NCI-H446 (cell line): ENCODE data around the gene AVP.
"Not testable (repeated sequence)": the region's sequence is repeated elsewhere in the genome, so short reads cannot be mapped to it uniquely, and the experiment has no call there.

Source experiments
- DNase-seq, 2 experiments: peaks; one replicate each; lab custom pipeline; 2025; lab: John Stamatoyannopoulos, UW

The AVP gene, protein sequence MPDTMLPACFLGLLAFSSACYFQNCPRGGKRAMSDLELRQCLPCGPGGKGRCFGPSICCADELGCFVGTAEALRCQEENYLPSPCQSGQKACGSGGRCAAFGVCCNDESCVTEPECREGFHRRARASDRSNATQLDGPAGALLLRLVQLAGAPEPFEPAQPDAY

DNA sequence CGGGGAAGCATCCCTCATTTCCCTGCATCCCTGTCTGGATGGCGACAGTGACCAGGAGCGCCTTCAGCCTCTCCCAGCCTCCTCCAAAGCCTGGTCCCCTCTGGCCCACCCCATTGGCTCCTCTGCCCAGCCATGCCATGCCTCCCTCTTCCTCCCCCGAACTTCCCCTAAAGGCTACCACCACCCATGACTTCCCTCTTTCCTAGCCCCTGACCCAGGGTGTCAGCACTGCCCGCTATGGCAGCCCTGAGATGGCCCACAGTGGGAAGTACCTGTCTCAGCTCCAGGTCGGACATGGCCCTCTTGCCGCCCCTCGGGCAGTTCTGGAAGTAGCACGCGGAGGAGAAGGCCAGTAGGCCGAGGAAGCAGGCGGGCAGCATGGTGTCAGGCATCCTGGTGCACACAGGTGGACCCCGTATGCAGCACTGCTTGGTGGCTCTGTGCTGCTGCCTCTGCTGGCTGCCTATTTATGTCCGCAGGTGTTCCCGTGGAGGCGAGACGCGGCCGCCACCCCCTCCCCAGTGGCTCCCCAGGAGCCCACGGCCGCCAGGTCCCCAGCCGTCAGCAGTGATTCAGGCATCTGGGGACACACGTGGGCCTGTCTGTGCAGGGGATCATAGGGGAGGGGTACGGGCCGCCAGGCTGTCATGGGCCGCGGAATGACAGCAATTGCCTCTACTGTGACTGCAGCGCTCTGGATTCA, at the start of gene AVP:
TSS of gene AVP (minus strand) at position 442 of the 703 bp plus-strand sequence. CDS start at position 392, 50 bp downstream.
- no peak for DNase-seq

DNA sequence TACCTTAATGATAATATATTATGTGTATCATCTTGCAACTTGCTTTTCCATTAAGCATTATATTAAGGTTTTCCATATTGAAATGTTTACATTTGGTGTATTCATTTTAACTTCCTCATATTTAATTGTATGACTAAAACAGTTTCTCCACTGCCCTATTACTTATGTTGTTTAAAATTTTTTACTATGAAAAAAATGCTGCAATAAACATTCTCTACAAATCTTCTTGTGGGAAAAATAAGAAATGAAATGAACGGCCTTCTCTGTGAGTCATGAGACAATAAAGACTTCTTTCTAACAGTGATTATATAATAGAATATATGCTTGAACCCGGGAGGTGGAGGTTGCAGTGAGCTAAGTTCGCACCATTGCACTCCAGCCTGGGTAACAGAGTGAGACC, 49.6 kb upstream of the AVP start:
- DNase-seq, result no peak

DNA sequence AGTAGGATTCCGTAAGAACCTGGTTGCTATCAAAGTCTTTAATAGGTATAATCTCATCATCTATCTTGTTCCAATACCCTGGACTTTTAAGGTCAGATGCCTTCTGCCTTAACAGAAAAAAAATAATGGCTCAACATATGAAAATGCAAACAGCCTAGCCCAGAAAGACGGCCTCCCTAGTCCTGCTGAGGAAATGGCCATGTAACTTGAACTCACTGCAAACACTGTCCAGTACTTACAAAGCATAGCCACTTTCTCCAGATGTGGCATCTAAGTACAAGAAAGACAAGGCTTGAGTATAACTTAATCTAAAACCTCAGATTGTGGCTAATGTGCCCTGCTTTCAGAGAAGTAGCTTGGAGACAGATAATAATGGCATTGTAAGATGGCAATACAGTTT, 48.6 kb upstream of the AVP start:
- no peak for DNase-seq

DNA sequence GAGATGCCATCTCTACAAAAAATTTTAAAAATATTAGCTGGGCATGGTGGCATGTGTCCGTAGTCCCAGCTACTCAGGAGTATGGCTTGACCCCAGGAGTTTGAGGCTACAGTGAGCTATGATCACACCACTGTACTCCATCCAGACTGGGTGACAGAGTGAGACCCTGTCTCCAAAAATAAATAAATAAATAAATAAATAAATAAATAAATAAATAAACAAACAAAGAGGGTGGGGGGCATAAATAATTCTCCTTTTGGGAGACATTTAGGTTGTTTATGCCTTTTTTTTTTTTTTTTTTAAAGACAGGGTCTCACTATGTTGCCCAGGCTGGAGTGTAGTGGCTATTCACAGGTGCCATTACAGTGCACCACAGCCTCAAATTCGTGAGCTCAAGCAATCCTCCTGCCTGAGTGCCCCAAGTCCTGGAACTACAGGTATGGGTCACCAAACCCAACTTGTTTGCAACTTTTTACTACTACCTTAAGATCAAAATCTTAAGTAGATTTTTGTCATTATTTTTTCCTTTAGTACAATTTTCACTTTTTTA, 45.6 kb upstream of the AVP start:
- DNase-seq, result no peak

DNA sequence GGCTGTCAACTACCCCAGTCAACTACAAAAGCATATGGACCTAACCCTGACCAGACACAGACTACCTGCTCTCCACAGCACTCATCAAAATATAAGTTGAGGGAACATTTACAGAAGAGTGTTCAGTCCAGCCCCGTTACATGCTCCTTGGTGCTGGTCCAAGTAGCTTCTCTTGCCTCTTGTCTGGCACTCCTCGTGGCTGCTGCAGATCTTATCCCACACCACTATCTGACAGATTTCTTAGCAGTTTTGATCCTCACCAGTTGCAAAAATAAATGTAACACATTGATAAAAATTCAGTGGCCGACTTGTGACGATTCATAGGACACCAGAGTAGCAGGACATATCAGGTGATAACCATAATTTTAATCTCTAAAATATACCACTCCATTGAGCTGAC, 44.6 kb upstream of the AVP start:
- no peak for DNase-seq

DNA sequence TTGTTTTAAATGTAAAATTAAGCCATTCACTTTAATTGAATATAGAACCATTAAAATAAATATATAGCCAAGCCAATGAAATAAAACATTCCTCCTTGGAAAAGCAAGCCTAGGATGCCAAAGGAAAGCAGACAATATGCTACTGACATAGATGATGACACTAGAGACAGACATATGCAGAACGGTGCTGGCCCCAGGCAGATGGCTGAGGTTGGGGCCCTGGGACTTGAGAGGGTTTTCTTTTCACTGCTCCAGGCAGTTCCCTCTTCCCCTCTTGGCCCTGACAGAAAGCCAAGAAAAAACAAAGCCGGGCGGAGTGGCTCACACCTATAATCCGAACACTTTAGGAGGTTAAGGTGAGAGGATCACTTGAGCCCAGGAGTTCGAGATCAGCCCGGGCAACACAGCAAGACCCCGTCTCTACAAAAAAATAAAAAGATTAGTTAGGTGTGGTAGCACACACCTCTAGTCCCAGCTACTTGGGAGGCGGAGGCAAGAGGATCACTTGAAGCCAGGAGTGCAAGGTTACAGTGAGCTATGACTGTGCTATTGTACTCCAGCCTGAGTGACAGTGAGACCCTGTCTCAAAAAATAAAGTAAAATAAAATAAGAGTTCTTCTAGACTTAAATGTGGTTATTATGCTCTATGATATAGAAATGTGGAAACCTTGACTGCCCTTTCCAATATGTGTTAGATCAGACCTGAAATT, 43.9 kb upstream of the AVP start:
- DNase-seq, result no peak

DNA sequence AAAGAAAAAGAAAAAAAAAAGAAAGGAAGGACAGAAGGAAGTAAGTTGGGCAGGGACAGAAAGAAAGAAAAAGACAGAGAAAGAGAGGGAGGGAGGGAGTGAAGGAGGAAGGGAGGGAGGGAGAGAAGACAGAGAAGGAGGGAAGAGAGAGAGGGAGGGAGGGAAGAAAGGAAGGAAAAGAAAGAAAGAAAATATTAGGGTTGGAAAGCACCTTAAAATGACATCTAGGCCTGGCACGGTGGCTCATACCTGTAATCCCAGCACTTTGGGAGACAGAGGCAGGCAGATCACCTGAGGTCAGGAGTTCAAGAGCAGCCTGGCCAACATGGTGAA, 42.0 kb upstream of the AVP start:
- no peak for DNase-seq

DNA sequence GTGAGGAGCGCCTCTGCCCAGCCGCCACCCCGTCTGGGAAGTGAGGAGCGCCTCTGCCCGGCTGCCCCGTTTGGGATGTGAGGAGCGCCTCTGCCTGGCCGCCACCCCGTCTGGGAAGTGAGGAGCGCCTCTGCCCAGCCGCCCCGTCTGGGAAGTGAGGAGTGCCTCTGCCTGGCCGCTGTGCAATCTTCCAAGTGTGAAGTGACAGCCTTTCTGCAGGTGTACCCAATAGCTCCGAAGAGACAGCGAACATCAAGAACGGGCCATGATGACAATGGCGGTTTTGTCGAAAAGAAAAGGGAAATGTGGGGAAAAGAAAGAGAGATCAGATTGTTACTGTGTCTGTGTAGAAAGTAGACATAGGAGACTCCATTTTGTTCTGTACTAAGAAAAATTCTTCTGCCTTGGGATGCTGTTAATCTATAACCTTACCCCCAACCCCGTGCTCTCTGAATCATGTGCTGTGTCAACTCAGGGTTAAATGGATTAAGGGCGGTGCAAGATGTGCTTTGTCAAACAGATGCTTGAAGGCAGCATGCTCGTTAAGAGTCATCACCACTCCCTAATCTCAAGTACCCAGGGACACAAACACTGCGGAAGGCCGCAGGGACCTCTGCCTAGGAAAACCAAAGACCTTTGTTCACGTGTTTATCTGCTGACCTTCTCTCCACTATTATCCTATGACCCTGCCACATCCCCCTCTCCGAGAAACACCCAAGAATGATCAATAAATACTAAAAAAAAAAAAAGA, 41.4 kb upstream of the AVP start:
- DNase-seq, result not testable (repeated sequence)

DNA sequence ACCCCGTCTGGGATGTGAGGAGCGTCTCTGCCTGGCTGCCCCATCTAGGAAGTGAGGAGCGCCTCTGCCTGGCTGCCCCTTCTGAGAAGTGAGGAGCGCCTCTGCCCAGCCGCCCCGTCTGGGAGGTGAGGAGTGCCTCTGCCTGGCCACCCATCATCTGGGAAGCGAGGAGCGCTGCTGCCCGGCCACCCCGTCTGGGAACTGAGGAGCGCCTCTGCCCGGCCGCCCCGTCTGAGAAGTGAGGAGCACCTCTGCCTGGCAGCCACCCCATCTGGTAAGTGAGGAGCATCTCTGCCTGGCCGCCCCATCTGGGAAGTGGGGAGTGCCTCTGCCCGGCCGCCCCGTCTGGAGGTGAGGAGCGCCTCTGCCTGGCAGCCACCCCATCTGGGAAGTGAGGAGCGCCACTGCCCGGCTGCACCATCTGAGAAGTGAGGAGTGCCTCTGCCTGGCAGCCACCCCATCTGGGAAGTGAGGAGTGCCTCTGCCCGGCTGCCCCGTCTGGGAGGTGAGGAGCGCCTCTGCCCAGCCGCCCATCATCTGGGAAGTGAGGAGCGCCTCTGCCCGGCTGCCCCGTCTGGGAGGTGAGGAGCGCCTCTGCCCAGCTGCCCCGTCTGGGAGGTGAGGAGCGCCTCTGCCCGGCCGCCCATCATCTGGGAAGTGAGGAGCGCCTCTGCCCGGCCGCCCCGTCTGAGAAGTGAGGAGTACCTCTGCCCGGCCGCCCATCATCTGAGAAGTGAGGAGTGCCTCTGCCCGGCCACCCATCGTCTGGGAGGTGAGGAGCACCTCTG, 40.4 kb upstream of the AVP start:
- not testable (repeated sequence) for DNase-seq

DNA sequence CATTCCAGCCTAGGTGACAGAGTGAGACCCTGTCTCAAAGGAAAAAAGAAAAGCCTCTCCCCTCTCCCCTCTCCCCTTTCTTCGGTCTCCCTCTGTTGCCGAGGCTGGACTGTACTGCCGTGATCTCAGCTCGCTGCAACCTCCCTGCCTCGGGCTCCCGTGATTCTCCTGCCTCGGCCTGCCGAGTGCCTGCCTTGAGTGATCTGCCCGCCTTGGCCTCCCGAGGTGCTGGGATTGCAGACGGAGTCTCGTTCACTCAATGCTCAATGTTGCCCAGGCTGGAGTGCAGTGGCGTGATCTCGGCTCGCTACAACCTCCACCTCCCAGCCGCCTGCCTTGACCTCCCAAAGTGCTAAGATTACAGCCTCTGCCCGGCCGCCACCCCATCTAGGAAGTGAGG, 39.6 kb upstream of the AVP start:
- DNase-seq, result not testable (repeated sequence)

DNA sequence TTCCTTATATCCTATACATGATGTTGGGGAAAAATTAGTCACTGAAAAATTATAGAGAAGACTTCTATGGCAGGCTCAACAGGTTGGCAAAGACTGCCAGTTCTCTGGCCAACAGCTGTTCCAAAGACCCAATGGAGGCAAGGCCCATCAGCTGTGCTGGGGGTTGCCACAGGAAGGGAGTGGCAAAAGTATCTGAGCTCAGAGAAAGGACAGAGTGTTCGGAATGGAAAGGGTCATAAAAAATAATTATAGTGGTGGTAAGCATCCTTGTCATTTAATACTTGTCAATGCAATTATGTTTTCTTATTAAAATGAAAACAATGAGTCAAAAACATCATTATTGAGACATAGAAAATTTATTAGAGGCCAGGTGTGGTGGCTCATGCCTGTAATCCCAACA, 39.0 kb upstream of the AVP start:
- DNase-seq, result no peak

DNA sequence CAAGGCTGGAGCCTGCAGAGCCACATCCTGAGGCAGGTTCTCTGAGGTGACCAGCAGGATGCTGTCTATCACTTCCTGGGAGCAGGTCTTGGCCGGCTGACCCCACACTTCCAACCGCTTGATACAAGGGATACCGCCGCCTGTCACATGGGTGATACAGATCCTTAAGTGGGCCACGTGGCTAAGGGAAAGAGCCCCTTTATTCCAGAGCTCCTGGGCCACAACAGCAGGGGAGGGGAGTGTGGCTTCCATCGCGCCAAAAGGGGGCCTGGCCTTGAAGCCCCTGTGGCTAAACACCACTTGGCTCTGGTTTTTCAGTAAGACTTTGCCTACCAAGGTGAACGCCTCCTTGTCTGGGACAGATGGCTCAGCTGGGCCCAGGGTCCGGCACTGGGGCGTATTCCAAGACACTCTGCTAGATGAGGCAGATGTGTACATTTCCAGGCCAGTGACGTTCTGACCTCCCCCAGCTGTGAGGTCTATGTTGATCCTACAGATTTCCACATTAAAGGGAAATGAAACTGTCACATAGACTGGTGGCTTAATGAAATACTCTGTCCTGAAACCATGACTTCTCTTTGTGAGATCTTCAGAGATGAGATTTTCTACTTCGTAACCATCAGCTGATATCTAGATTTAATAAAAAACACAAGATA, 37.6 kb upstream of the AVP start:
- no peak for DNase-seq

DNA sequence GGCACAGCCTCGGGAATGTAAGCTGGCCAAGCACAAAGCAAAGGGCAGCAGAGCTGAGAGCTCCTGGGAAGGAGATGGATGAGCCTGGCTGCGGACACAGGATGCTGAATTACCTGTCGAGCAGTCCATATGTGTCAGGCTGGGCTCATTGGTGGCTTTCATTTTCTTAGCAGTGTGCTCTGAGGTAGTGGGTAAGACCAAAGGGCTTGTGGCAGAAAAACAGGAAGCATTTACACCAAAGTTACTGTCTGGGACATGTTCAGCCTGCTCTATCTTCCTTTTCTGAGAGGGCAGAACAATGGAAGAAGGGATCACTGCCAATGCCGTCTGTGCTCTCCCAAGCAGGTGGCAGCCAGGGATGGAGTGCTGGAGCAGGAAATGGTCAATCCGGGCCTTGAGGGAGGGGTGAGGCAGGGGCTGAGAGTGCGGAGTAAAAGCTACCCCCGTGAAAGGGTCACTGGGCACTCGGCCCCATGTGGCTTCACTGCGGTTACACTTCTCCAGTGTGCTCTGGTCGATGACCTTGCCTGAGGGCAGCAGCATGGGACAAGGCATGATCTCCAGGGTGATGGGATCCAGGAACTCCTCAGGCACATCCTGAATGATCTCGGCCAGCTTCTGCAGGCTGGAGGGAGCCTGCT, 36.9 kb upstream of the AVP start:
- no peak for DNase-seq

DNA sequence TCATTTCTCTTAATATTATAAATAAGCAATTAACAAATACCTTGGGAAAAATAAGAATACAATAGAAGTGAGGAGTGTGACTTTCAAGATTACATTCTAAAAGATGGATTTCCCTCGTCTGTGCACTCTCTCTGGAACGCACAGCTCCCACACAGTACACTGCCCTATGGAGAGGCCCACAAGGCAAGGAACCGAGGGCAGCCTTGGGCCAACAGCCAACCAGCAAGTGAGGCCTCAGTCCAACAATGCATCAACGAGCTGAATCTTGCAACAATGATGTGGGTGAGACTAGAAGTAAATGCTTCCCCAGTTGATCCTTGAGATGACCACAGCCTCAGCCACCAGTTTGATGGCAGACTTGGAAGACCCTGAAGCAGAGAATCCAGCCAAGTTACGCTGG, 34.5 kb upstream of the AVP start:
- no peak for DNase-seq

DNA sequence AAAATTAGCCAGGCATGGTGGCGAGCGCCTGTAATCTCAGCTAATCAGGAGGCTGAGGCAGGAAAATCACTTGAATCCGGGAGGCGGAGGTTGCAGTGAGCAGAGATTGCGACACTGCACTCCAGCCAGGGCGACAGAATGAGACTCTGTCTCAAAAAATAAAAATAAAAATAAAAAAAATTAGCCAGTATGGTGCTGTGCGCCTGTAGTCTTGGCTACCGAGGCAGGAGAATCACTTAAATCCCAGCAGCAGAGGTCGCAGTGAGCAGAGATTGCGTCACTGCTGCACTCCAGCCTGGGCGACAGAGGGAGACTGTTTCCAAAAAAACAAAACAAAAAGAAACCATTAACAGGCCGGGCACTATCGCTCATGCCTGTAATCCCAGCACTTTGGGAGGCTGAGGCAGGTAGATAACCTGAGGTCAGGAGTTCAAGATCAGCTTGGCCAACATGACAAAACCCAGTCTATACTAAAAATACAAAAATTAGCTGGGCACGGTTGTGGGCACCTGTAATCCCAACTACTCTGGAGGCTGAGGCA, 33.4 kb upstream of the AVP start:
- not testable (repeated sequence) for DNase-seq

DNA sequence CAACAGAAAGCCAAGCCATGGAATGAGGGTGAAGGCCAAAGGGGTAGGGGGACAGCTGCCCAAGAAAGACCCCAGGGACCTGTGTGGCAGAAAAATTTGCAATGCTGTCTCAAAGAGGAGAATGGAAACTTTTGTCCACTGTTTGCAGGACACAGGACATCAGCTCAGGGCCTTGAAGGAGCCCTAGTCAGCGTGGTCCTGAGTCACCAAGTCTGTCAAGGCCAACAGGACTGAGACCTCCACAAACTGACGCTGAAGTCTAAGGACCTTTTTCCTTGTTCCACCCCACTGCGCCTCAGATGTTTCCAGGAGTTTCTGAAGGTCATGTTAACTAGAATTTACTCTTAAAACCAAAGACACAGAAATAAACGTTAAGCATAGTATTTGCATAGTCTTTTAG, 31.8 kb upstream of the AVP start:
- DNase-seq, result no peak

DNA sequence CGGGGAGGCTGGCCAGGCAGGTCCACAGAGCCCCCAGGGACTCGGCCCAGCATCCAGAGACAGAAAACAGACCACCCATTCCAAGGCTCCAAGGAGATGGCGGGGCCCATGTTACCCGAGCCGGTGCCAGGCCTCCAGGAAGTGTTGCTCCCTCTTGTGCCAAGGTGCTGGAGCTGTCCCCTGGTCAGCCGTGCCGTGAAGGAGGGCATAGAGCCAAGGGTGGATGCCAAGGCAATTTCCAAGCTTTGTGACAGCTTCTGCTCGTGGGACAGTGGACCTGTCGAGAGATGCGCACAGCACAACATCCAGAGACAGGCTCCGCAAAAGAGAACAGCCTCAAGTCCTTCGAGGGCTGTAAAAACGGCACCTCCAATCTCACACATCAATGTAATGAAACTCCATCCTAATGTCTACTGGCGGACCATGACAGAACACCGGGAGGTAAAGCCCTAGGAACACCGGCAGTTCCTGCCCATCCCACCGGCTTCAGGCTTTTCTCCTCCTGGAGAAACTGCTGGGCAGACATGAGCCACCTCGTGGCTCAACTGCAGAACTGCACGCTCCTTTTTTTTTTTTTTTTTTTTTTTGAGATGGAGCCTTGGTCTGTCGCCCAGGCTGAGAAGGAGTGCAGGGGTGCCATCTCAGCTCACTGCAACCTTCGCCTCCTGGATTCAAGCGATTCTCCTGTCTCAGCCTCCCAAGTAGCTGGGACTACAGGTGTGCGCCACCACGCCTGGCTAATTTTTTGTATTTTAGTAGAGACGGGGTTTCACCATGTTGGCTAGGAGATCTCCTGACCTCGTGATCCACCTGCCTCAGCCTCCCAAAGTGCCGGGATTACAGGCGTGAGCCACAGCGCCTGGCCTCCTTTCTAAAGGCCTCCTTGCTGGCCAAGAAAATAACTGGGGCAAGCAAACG, 30.9 kb upstream of the AVP start:
- DNase-seq, result peak in 1 of 2 experiments; percentile 73

DNA sequence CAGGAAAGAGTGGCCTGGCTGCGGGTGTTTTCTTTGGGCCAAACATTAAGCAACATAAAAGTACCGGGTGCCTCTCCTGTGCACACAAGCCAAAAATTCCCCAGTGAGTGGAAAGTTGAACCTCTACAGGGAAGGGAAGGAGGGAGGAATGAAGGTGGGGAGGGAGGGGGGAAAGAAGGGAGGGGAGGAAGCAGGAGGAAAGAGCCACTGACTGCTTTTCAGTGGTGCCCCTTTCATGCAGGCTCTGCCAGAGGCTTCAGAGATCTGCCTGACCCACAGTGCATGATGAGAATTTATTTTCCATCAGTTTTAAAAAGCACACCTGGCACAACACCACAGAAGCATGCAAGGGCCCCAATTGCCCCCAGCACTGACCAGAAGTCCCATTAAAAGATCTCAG, 27.5 kb upstream of the AVP start:
- no peak for DNase-seq

DNA sequence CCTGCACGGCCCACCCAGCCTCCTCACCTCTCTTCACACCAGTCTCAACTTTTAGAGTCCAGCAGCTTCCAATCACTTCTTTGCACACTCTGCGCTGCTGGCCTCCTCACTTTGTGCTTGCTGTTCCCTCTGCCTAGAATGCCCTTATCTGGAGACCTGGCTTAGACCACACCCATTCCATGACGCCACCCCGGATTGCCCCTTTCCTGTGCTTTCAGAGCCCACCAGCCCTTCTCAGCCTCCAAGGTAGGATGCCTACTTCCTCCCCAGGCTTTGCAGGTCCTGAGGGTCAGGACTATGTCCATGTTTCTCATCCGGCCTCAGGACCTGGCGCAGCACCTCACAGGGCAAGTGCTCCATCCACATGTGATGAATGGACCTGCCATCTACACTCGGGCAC, 27.0 kb upstream of the AVP start:
- DNase-seq, result no peak
